ENCODE measurements around the gene SCN8A. TPM values are rescaled to one million over a fixed set of nuclear protein-coding genes. Genes with fewer than 3 reads are reported as not detected.

The SCN8A gene
- total RNA-seq, 2 experiments from 2014 or later = 0.52 to 0.67 TPM

Other genes with a start within 250 kb of the SCN8A start
- gene CELA1, start 244.6 kb upstream of the SCN8A start, total RNA-seq = not detected
- gene GALNT6, start 199.8 kb upstream of the SCN8A start, total RNA-seq = 10 to 100 TPM; 17.5 to 18.9 TPM
- 1 to 10 TPM; 2.9 to 4.4 TPM for gene SLC4A8, start 166.4 kb upstream of the SCN8A start, total RNA-seq

Measured in activated CD4-positive, alpha-beta T cell treated with anti-CD3 and anti-CD28 coated beads, Interleukin-2, amount 10 ng/mL, durations not matched to agents 7 days and 5 days (primary cell).